GM12874 (cell line): ENCODE data around the gene UNKL.

Experiments
- TF ChIP-seq, protein P1 (sequence below): IDR thresholded peaks from 2 replicates; pipeline ENCODE4 v1.5.1; 2011; ENCODE audit warnings: low read depth, mild to moderate bottlenecking, control low read depth, low read length, moderate library complexity; ENCODE audit not compliant: insufficient read depth

Gene UNKL

GRCh38 chr16:1433263-1433560 lies 18.7 kb upstream of the UNKL start:
- TF ChIP-seq, protein P1, sequence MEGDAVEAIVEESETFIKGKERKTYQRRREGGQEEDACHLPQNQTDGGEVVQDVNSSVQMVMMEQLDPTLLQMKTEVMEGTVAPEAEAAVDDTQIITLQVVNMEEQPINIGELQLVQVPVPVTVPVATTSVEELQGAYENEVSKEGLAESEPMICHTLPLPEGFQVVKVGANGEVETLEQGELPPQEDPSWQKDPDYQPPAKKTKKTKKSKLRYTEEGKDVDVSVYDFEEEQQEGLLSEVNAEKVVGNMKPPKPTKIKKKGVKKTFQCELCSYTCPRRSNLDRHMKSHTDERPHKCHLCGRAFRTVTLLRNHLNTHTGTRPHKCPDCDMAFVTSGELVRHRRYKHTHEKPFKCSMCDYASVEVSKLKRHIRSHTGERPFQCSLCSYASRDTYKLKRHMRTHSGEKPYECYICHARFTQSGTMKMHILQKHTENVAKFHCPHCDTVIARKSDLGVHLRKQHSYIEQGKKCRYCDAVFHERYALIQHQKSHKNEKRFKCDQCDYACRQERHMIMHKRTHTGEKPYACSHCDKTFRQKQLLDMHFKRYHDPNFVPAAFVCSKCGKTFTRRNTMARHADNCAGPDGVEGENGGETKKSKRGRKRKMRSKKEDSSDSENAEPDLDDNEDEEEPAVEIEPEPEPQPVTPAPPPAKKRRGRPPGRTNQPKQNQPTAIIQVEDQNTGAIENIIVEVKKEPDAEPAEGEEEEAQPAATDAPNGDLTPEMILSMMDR: no peak

GRCh38 chr16:1432388-1433262 lies 18.1 kb upstream of the UNKL start:
- TF ChIP-seq, protein P1: no peak

- TF ChIP-seq, protein P1: no peak
Measured at GRCh38 chr16:1431497-1432270, 17.2 kb upstream of the UNKL start.

DNA sequence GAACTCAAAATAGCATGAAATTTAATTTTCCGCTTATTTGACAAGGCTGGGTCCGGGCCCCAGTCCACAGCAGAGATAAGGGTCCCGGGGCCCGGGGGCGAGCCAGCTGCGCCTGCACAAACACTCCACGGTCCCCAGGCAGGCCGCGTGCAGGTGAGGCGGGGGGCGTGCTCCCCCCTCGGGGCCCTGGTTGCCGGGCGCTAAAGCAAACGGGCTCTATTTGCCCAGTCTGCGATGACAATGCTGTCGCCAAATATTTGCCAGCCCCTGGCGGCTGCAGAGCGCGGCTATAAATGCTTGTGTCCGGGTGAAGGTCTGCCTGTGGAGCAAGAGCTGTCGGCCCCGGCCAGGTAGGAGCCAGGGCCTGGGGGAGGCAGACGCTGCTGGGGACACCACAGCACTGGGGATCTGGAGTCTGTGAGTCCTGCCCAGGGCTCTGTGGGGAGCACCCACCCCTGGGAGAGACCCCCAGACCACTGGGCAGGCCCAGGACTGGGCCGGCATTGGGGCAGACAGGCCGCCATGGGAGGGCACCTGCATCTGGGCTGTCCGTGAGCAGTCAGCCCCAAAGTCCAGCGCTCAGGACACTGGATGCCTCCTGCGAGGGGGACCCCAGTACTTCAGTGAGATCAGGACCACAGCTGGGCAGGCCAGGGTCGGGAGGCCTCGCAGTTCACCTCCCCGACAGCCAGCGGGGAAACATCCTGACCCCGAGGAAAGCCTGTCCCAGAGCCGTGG lies 16.4 kb upstream of the UNKL start, which contains the start of gene PERCC1:
PERCC1 (plus strand) TSS at position 320 of the 738 bp plus-strand sequence. CDS start 1,516 bp downstream, outside the sequence.
- TF ChIP-seq, protein P1: no peak

GRCh38 chr16:1430214-1430758 lies 15.8 kb upstream of the UNKL start:
- TF ChIP-seq, protein P1: no peak

GRCh38 chr16:1429631-1430030 lies 15.1 kb upstream of the UNKL start:
- TF ChIP-seq, protein P1: no peak
